ENCODE measurements around the gene OR2A2.

The OR2A2 gene

DNA sequence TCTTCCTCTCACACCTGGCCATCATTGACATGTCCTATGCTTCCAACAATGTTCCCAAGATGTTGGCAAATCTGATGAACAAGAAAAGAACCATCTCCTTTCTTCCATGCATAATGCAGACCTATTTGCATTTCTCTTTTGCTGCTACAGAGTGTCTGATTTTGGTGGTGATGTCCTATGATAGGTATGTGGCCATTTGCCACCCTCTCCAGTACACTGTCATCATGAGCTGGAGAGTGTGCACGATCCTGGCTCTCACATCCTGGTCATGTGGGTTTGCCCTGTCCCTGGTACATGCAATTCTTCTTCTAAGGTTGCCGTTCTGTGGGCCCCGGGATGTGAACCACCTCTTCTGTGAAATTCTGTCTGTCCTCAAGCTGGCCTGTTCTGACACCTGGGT, 32.8 kb downstream of the OR2A2 start:
- no peak for DNase-seq (ENCODE audit: low read depth in 2 of 2)

- DNase-seq (ENCODE audit: low read depth in 2 of 2), result no peak
Measured at GRCh38 chr7:144144426-144144825, 35.0 kb downstream of the OR2A2 start.

- DNase-seq (ENCODE audit: low read depth in 2 of 2), result no peak
Measured at GRCh38 chr7:144148224-144148827, 38.9 kb downstream of the OR2A2 start.

- DNase-seq (ENCODE audit: low read depth in 2 of 2), result no peak
Measured at GRCh38 chr7:144158861-144159260, 49.5 kb downstream of the OR2A2 start.

Data from fibroblast of skin of left quadriceps (primary cell).